Measurements from ENCODE around the gene PATJ.
"Not testable (repeated sequence)": the region's sequence is repeated elsewhere in the genome, so short reads cannot be mapped to it uniquely, and the experiment has no call there.

PATJ gene

DNA sequence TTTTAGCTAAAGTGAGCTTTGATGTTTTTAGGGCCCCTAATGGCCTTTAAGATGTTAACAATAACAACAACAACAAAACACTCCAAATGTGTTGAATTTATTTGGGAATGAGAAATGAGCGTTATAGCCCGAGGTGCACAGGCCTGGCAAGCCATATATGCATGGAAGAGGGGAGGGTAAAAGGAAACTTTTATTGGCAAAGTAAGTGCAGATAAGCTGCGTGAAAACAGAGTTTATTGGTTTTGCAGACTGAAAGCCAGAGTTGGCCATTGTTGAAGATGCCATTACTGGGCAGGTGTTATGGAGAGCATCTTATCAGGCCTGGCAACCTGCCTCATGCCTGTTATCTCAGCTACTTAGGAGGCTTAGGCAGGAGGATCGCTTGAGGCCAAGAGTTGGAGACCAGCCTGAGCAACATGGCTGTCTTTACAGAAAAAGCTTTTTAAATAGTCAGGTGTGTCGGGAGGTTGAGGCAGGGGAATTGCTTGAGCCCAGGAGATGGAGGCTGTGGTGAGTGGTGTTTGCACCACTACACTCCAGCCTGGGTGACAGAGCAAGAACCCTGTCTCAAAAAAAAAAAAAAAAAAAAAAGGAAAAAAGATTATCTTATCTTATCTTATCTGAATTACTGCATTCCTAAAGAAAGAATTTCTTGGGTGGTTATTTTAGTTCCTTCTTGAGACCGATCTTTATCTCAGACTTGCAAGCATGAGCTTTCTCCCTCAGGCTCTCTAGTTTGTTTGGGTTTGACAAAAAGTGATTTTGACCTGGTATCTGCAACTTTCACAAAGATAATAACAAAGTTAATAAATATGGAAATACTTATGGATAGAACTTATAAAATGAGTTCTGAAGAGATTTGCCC is 1.7 kb downstream of the PATJ start:
- no peak for DNase-seq (ENCODE audit: low read depth in 3 of 3)

DNA sequence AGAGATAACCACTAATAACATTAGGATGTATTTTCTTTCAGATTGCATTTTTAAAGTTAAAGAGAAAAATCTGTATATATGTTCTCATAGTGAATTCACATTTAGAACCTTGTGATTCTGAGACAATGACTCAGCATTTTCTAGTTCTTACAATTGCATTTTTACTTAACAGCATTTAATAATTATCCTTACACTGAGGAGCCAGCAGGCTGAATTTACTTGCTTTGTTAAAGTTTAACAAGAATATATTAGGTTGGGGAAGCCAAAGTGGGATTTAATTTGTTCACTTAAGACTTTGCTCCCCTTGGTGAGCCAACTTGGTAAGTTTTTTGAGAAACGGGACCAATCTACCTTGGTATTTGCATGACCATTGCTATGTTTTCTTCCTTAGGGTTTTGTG is 4.5 kb downstream of the PATJ start:
- DNase-seq (ENCODE audit: low read depth in 3 of 3): no peak

DNA sequence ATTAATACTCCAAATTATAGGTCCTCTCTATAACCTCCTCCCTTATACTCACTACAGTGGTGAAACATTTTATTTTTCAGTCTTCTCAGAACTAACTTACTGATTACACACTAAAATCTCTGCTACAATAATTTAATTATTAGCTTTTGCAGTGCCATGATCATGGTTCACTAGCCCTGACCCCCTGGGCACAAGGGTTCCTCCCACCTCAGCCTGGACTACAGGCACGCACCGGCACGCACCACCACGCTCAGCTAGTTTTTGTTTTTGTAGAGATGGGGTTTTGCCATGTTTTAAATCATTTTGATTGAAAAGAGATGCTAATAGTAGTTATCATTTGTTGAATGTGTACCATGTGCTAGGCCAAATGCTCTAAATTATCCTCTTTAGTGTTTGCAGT is 6.3 kb downstream of the PATJ start:
- DNase-seq (ENCODE audit: low read depth in 3 of 3): no peak

DNA sequence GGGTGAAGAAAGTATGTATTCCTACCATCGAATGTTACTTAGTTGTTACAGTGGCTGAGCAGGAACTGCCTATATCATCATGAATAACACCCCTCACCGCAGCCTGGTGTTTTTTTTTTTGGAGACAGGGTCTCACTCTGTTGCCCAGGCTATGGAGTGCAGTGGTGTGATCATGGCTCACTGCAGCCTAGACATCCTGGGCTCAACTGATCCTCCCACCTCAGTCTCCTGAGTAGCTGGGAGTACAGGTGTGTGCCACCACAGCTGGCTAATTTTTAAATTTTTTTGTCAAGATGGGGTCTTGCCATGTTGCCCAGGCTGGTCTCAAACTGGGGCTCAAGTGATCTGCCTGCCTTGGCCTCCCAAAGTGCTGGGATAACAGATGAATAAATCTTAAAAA is 7.3 kb downstream of the PATJ start:
- DNase-seq (ENCODE audit: low read depth in 3 of 3): no peak

DNA sequence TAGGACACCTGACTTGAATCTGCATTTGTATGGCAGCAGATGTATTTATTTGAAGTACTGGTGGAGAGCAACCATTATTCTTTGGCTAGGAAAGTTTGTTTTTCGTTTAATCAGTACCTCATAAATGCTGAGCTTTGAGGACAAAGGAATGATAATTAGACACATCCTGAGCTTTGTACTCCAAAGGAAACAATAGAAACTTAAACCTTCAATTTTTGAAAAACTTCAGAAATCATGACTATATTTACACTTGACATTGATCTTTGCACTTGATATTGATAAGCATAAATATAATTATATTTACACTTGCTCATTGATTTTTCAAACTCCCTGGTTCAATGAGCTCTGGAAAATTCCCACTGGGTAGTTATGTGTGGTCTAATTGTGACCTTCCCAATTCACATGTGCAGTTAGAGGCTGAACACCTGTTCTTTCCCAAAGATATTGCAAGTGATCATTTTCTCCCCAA is 10.7 kb downstream of the PATJ start:
- DNase-seq (ENCODE audit: low read depth in 3 of 3): no peak

DNA sequence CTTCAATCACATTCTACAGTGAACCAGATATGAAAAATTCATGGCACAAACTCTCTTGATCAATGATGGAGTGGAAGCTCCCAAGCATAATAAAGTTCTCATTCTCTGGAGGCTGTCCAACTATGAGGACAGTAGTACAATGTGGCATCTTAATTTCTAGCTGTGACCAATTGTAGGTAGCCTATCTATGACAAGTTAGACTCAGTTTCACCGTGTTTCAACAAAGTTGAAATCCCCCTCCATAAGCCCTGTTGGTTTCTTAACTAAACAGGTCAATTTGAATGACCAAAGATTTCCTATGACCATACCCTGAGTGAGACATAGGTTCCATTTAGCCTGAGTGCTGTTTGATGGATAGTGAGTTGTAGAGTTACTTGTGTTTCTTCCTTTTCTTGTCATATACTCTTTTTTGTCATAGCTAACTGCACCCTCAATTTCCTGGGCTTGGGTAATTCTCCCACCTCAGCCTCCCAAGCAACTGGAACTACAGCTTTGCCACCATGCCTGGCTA is 11.8 kb downstream of the PATJ start:
- no peak for DNase-seq (ENCODE audit: low read depth in 3 of 3)

DNA sequence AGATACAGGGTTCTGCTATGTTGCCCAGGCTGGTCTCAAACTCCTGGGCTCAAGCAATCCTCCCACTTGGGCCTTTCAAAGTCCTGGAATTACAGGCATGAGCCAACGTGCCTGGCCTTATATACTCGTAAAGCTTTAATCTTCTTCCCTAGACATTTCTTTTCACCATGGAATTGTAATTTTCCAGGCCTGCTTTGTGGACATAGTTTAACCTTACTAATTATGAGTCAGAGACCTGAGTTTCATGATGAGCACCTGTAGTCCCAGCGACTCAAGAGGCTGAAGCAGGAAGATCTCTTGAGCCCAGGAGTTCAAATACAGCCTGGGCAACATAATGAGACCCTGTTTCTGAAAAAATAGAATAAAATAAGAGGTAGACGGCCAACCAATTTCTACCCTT is 12.3 kb downstream of the PATJ start:
- no peak for DNase-seq (ENCODE audit: low read depth in 3 of 3)

DNA sequence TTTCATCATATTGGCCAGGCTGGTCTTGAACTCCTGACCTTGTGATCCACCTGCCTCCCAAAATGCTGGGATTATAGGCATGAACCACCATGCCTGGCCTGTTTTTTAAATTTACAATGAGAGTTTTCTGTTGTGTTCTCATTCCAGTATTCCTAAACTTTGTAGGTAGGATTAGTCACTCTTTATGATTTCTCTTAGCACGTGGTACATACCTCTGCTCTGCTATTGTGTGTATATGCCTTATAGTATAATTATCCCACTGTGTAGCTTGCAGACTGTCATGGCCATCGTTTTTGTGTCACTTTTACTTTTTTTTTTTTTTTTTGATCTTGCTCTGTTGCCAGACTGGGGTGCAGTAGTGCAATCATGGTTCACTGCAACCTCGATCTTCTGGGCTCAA is 14.5 kb downstream of the PATJ start:
- no peak for DNase-seq (ENCODE audit: low read depth in 3 of 3)

DNA sequence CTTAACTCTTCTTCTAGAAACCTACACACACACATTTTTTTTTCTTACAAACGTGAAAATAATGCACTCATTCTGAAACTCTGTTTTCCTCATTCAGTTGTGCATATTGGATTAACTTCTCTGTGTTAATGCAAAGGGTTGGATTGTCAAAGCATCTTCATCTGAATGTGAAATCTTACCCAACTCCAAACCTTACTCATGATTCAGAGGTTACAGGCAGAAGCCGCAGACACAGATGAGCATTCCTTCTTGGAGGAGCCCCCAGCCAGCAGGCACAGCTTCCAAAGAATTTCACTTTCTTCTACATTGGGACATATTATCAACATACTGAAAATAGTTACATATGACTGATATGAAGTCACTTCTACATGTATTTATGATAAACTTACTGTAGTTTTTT is 15.7 kb downstream of the PATJ start:
- no peak for DNase-seq (ENCODE audit: low read depth in 3 of 3)

DNA sequence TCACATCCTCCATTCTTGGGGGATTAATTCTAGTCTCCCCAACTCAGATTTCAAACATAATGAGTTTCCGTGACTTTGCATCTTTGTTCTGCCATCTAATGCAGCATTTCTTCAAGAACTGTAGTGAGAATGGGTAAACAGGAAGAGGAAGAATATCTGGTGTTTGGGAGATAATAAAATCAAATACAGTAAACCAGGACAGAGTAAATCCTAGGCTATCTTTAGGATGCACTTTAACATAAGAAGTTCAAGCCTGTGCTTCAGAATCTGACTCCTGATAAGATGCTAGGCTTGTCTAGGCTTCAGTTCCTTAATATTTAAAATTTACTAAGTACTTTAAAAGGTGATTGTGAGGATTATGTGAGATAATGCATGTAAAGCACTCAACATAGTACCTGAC is 27.9 kb downstream of the PATJ start:
- no peak for DNase-seq (ENCODE audit: low read depth in 3 of 3)

DNA sequence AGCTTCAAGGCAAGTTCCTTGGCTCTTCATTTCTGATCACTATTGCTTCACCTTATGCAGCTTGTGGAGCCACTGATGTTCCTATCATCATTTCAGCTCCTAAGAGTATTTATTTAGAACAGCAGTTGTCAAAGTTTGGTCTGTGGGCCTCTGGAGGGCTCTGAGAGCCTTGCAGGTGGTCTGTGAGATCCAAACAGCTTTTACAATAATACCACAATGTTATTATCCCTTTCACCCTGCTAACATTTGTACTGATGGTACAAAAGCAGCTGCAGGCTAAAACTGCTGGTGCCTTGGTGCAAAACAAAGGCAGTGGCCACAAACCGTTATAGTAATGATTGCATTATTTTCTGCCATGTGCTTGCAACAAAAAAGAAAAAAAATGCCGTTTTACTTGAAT is 33.8 kb downstream of the PATJ start:
- DNase-seq (ENCODE audit: low read depth in 3 of 3): no peak

DNA sequence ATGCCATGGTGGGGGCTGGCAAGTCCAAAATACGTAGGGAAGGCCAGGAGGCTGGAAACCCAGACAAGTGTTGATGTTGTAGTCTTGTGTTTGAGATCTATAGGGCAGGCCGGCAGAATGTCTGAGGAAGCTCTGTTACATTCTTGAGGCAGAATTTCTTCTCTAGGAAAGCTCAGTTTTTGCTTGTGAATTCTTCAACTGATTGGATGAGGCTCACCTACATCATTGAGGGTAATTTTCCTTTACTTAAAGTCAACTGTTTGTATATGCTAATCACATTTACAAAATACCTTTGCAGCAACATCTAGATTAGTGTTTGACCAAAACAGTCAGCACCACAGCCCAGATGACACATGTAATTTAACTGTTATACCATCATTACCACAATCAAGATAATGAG is 37.0 kb downstream of the PATJ start:
- no peak for DNase-seq (ENCODE audit: low read depth in 3 of 3)

DNA sequence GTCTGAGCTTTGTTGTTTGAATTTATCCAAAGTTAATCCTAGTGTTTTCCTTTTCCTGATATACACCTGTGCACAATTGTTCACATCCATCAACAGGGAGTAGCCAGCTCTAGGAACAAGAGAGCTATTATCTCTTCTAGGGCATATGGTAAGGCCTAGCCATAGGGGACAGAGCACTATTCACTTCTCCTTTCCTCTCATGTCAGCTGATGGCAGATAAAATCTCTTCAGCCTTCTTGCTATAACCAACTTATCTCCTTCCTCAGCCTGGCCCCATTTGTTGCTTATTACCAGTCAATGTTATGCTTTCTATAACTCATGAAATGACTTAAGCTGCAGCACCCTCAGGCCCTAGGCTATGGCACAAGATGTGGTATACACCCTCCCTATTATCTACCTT is 38.9 kb downstream of the PATJ start:
- DNase-seq (ENCODE audit: low read depth in 3 of 3): no peak

DNA sequence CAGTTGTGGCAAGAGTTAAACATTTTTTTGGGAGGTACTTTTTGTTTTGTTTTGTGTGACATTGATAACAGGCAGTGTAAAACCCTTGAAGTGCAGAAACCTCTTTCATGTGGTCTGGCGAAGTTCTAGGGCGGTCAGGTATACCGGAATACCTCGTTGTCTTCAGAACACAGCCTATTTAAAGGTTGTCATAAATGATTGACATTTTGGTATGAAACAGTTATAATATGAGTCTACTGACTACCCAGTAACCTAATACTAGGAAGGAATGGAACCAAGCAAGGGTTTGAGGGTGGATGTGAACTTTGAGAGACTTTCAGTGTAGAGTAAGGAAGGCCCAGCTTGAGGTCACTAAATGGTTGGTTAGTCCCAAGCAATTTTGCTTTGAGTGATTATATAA is 40.5 kb downstream of the PATJ start:
- DNase-seq (ENCODE audit: low read depth in 3 of 3): peak in 2 of 3 donors; percentile 13 to 41

DNA sequence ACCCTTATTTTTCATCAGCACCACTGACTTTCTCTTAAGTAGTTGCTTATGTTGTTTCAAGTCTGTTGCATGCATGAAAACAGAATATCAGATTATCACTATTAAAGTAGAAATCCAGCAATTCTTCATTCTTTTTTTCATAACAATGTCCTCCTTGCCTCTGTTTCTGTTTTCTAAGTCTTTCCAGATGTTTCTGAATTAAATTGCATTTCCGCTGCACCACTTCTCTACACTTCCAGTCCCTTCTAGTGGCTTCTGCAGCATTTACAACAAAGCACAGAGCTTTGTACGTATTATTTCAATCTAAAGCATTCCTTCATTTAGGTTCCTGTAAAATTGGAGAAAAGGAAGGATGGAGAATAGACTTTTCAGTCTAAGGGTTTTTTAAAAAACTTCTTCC is 42.4 kb downstream of the PATJ start:
- no peak for DNase-seq (ENCODE audit: low read depth in 3 of 3)

DNA sequence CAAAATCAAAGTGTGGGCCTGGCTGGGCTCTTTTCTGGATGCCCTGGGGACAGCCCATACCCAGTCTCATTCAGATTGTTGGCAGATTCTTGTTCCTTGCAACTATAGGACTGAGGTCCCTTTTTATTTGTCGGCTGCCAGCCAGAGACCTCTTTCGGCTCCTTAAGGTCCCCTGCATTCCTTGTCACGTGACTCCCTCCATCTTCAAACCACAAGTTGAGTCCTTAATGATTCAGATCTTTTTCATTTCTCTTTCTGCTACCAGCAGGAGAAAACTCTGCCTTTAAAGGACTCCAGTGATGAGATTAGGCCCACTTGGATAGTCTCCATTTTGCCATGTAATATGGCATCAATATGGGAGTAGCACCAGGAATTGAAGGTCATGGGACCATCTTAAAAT is 48.6 kb downstream of the PATJ start:
- DNase-seq (ENCODE audit: low read depth in 3 of 3): no peak

DNA sequence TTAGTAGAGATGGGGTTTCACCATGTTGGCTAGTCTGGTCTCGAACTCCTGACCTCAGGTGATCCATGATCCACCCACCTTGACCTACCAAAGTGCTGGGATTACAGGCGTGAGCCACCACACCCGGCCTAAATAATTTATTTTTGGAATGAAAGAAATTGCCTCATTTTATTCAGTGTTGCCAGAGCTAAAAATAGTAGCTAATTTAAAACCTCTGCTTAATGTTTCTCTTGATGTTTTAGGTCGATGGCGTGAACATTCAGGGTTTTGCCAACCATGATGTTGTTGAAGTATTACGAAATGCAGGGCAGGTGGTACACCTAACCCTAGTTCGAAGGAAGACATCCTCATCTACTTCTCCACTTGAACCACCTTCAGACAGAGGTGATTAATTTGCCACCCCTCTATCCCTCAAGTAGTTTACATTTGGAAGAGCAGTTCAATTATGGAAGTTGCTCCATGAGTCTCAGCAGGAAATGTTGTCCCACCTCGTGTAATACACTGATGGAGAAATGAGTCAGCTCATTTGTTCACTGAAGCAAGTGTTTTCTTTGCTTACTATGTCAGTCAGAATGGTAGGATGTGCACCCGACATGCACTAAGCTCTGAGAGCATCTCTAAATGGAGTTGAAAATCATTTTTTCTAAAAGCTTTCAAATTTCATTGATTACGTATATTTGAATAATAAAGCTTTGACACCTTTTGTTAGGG is 54.9 kb downstream of the PATJ start:
- DNase-seq (ENCODE audit: low read depth in 3 of 3): no peak

DNA sequence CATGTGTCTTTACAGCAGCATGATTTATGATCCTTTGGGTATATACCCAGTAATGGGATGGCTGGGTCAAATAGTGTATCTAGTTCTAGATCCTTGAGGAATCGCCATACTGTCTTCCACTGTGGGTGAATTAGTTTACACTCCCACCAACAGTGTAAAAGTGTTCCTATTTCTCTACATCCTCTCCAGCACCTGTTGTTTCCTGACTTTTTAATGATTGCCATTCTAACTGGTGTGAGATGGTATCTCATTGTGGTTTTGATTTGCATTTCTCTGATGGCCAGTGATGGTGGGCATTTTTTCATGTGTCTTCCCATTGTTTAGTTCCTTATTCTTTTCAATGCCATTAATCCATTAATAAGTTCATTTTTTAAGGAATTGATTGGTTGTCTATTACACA is 58.8 kb downstream of the PATJ start:
- not testable (repeated sequence) for DNase-seq (ENCODE audit: low read depth in 3 of 3)

DNA sequence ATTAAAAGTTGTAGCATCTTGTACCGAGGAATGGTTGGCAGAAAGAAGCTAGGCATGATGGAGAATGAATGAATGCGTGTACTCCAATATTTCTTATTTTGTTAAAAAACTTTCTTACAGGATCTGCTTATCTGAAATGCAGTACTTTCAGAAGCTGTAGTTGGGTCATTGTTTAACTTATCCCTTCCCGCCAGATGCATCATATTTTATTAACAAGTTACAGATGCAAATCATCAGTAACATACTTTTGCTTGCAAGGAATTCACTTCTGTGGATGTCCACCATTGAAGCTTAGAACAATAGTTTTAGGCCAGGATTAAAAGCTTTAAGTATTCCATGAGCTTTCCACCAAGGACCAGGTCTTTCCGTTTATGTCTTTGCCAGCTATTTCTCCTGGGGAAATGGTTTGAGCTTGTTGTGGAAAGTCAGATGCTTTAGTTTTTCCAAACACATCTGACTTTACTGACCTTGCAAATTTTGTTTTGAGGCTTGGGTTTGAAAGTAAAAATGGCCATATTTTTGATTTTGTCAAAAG is 65.4 kb downstream of the PATJ start:
- DNase-seq (ENCODE audit: low read depth in 3 of 3): no peak

DNA sequence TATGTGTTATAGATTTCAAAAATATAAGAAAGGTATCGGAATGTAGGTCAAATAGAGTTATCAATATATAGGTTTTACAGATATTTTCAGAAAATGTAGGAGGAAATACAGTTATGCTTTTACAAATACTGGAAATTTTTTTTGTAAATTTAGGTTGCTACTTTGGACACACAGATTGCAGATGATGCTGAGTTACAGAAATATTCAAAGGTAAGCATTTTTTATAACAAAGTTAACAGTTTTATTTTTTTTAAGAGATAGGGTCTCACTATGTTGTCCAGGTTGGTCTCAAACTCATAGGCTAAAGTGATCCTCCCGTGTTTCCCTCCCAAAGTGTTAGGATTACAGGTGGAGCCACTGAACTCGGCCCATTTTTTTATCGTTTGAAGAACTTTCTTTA is 66.0 kb downstream of the PATJ start:
- DNase-seq (ENCODE audit: low read depth in 3 of 3): no peak

DNA sequence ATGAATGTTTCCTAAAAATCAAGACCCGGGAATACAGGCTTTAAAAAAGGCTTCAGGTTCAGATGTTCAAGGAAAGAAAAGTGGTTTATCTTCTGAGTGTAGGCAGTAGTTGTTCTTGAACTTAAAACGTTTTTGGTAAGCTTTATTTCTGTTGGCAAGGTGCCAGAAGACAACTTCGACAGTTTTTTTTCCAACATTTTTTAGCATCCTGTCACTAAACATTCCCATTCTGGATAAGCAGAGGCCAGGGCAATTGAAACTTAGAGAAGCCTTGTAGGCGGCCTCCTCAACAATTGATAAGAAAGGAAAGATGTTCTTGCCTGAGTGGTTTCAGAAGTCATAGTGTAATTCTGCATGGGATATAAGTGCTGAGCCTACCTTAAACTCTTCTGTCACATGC is 66.7 kb downstream of the PATJ start:
- no peak for DNase-seq (ENCODE audit: low read depth in 3 of 3)

DNA sequence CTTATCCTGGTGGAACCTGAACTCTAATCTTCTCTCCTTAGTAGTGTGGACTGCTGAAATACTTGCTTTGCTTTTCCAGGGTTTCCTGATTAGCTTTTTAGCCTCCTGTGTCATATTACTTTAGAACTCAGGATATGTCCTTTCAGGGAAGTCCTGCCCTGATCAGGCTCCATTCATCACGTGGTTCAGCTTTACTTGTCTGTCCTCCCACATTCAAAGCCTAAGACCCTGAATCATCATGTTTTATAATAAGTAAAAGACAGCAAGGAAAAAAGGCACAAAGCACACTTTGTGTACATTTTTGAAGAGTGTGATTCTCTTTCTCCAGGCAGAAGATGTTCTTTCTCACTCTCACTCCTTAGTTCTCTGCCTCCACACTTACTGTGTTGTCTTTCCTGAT is 70.6 kb downstream of the PATJ start:
- no peak for DNase-seq (ENCODE audit: low read depth in 3 of 3)

DNA sequence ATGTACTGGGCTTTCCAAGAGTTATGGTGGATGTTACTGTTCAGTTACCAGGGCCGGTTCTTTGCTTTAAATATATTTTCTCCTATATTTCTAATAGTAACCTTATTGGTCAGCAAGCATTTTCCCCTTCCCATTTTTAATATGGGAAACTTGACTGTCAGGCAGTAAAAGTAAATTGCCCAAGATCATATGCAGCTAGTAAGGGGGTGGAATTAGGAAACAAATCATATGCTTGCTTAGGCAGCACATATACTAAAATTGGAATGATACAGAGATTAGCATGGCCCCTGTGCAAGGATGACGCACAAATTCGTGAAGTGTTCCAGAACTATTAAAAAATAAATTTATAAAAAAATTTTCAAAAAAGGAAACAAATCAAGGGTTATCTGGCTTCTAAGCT is 73.9 kb downstream of the PATJ start:
- no peak for DNase-seq (ENCODE audit: low read depth in 3 of 3)

Measured in stimulated activated CD4-positive, alpha-beta T cell treated with anti-CD3 and anti-CD28 coated beads, TNF-alpha, amount 100 ng/mL, for 48 hours (primary cell).